Activated naive CD4-positive, alpha-beta T cell treated with Interleukin-2 at 50 U/mL for 16 hours (primary cell): ENCODE data around the gene SLC35B1.
"Not testable (repeated sequence)": the region's sequence is repeated elsewhere in the genome, so short reads cannot be mapped to it uniquely, and the experiment has no call there.

Source experiments
- DNase-seq: peaks from one replicate; pipeline ENCODE4 v3.0.0-alpha.2; 2020

SLC35B1 gene

GRCh38 chr17:49734515-49735490, 27.0 kb upstream of the SLC35B1 start:
- DNase-seq: no peak

DNA sequence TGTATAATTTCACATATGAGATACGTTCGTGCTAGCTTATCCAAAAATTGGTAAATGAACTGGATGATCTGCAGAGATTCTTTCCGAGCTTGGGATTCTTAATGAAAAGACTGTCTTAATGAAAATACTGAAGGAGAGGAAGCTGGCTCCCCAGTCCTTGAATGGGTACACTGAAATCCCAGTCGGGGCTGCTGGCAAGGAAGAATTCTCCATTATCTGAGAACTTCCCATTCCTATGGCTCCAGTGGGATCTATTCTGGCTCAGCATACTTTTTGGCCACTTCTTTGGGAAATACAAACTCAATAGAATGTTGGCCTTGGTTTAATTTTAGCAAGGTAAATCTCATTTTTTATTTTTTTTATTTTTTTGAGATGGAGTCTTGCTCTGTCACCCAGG, 23.7 kb upstream of the SLC35B1 start:
- DNase-seq: no peak

DNA sequence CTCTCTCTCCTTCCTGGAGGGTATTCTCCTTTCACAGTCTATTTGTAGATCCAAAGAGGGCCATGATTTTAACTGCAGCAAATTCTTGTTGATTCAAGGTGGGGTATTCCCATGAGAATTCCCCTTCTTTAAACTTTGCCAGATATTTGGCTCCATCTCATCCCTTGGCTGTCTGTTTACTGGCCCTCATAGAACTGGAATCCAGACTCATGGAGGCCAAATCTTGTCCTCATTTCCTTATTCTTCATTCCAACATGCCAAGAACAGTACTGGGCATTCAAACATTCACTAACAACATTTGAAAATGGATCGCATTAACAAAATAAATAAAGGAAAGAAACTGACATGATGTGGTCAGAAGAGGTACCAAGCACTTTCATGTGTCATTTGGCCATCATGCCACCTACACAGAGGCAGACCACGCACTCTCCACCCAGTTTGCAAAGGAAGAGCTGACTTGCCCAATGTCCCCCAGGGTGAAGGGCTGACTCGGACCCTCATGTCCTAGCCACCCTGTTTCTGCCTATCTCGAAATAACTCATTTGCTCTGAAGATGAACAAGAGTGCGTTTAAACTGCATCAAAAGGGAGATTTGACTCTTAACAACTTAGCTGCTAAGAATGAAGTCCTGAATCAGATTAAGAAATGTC, 23.1 kb upstream of the SLC35B1 start:
- DNase-seq: no peak

GRCh38 chr17:49730078-49730784, 22.5 kb upstream of the SLC35B1 start:
- DNase-seq: no peak

GRCh38 chr17:49729069-49729468, 21.3 kb upstream of the SLC35B1 start:
- DNase-seq: no peak

GRCh38 chr17:49728425-49728824, 20.7 kb upstream of the SLC35B1 start:
- no peak for DNase-seq

GRCh38 chr17:49727380-49727779, 19.6 kb upstream of the SLC35B1 start:
- DNase-seq: no peak

- DNase-seq: no peak
These were observed 17.8 kb upstream of the SLC35B1 start for GRCh38 chr17:49725452-49726130.

GRCh38 chr17:49724552-49724951, 16.8 kb upstream of the SLC35B1 start:
- not testable (repeated sequence) for DNase-seq

- no peak for DNase-seq
These were observed 15.7 kb upstream of the SLC35B1 start for GRCh38 chr17:49723423-49723822.

DNA sequence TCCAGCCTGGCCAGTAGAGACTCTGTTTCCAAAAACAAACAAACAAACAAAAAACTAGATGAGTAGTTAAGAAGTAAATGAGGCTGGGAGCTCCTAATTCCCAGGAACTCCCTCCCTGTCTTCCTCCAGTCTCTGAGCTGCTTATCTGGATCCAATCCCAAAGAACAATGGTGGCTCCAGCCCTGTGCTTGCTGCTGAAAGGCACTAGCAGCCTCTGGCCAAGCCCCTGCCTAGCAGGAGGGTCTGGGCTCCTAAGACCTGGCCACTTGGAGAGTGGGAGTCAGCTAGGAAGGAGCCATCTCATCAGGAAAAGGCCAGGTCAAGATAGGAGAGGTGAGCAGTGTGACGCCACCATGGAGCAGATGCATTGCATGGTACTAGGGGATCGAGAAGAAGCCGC, 14.3 kb upstream of the SLC35B1 start:
- no peak for DNase-seq

DNA sequence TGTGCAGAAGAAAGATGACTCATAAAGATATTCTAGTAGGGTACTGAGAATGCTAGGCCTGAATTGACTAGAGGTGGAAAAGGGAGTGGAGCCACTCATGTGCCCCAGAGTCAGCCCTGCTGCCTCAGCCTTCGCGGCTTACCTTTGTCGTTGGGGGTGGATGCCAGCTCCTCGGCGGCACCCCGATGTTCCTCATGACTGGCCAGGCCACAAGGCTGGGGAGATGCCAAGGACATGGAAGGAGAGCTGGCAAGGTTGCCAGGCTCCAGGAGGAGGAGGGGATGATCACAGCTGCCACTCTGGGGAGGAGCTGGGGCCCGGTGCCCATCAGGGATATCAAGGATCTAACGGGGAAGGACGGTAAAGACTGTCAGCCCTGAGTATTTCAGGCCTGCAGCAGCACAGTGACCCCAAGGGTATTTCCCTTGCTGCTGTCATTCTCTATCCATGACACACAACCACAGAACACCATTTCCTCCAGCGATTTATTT, 9.7 kb upstream of the SLC35B1 start:
- DNase-seq: peak; percentile 61

DNA sequence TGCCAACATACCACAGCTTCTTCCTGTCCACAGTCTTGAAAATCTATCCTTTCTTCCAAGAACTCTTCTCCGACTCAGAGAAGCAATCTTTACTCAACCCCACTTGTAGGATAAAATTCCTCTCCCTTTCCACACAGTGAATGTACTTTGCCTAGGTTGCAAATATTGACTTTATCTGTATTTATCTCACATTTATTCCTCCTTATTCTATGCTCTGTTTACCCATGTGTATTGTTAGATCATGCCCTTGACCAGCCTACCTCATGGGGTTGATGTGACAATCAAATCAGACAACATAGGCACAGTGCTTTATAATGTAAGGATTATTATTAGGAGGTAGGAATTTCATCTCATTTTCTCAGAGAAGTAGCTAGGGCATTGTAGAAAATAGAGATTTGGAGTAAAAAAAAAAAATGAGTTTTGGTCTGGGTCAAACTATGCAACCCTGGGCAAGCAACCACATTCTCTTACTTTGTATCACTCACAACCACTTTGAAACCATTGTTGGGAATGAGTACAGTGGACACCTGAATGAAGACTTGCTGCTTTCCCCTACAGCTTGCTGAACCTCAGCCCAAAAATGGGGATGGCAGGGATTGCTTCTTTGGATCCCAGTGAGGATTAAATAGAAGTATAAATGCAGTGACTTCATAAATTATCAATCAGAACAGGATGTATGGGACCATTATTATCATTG, 9.1 kb upstream of the SLC35B1 start:
- no peak for DNase-seq

DNA sequence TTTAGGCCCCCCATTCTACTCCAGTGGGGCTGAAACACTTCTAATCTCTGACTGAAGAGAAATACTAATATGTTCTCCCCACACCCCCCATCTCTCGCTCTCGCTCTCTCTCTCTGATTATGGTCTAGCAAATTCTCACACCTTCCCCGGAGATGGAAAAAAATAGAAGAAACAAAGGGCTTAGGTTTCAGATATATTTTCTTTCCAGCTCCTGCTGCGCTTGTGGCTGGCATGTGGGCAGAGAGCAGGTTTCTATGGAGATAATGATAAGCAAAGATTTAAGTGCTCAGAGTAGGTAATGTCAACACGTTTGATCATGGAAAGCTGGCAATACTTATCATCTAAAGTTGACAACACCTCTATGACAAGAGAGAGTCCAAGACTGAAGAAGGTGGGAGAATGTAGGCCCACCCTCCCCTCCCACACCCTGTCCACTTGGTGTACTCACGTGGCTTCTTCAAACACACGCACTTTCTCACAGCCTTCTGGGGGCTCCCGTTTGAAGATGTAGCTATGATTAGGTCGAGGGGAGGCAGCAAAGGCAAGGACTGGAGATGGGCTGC, 8.0 kb upstream of the SLC35B1 start:
- DNase-seq: peak; percentile 72

- peak; percentile 49 for DNase-seq
These were observed 7.5 kb upstream of the SLC35B1 start for GRCh38 chr17:49715216-49715615.

DNA sequence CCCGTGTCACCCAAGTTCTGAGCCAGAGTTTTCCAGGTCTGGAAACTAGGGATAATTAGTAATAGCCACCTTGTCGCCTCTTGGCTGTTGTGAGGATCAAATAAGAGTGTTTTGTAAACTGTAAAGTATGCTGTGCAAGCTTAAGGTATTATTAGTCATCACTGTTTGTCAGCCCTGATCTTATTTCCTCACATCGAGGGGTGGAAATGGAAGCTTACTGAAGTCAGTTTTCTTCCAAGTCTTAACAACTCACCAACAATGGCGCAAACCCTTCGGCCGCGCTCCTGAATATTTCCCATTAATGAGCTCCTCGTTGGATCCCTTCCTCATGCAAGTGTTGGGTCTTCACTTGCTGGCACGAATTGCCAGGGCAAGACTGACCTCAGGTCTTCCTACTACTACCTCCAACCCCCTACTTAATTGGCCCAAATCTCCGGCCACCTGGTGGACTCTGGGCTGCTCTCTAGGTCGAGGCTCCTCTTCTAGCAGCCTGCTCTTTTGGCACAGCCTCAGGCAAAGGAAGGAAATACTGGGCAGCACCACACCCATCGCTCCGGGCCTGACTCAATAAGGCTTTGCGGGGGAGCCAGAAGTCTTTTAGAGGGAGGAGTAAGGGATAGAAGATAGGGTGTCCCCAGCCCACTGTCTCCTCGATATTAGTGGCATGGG, 885 bp upstream of the SLC35B1 start:
- DNase-seq: peak; percentile 49

DNA sequence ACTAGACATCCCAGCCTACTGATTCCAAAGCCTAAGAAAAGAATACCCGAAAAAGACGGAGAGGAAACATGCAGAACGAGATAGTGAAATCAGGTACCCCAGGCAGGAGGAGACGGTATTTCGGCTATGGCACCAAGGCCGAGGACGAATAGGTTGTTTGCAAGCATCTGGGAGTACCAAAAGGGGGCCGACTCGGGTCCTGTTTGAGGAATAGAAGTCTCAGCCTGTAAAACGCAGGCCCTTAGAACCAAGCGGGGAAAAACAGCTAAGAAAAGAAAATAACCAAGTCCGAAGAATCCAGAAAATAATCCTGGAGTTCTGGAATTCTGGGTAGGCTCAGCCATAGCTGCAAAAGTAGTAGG, 537 bp downstream of the SLC35B1 start:
- peak; percentile 50 for DNase-seq

DNA sequence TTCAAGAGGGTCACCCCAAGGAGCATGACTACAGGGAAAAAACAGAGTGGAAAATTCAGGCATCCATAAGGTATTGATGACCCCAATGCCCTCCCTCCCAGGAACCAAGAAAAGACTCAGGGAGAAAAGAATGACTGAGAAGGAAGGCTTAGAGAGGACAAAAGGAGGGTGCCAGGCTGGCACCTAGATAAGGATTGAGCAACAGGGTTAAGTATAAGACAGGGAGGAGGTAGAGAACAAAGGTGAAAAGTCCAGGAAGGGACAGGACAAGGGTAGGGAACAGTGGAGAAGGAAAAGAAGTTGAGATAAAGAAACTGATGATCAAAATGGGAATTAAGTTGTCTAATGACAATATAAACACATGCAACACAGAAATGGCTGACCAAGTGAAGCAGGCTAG, 2.5 kb downstream of the SLC35B1 start:
- DNase-seq: no peak

GRCh38 chr17:49703557-49704277, 4.0 kb downstream of the SLC35B1 start:
- no peak for DNase-seq

DNA sequence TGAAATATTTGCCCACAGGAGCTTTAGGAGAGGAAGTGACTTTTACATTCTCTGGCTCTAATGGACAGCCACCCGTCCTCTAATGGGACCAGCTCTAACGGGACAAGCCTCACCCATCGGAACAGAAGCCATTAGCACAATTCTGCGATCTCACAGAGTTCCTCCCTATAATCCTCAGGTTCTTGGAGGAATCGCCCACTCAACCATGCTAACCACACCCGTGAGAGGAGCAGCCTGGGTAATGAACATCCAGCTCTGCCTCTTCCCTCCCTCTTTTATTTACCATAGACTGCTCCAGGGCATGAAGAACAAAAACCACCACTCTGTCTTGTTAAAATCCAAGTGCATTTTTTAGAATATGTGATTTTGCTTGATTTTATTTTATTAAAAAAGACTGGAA, 6.8 kb downstream of the SLC35B1 start:
- no peak for DNase-seq
